IPS DF 6.9 (cell line): ENCODE results near the gene RDH14.

ENCODE experiments used
- DNase-seq: peaks from one replicate; pipeline ENCODE4 v3.0.0-alpha.2; 2013; ENCODE audit warnings: low read depth, low spot score
- H3K27ac ChIP-seq: one replicate; pipeline ENCODE4 v1.5.1; 2013; ENCODE audit warnings: low read length, control low read depth
- H3K27me3 ChIP-seq: 2 replicates; pipeline ENCODE4 v1.6.1; 2013; ENCODE audit warnings: mild to moderate bottlenecking, low read length; ENCODE audit not compliant: control insufficient read depth, insufficient read depth
- H3K36me3 ChIP-seq: 2 replicates; pipeline ENCODE4 v1.6.1; 2013; ENCODE audit warnings: low read length; ENCODE audit not compliant: control insufficient read depth, insufficient read depth
- H3K4me1 ChIP-seq: 2 replicates; pipeline ENCODE4 v1.6.1; 2013; ENCODE audit warnings: low read length; ENCODE audit not compliant: control insufficient read depth, insufficient read depth
- H3K4me3 ChIP-seq: 2 replicates; pipeline ENCODE4 v1.5.1; 2013; ENCODE audit warnings: mild to moderate bottlenecking, low read length
- H3K9me3 ChIP-seq: 2 replicates; pipeline ENCODE4 v1.6.1; 2013; ENCODE audit warnings: low read length, inconsistent platforms; ENCODE audit not compliant: control insufficient read depth, insufficient read depth
- WGBS: extraction: QIAGEN DNeasy Blood & Tissue Kit; methylation state at CpG from one replicate; pipeline ENCODE4 v1.1.7; 2013; ENCODE audit warnings: mixed read lengths, missing lambda C conversion rate; ENCODE audit not compliant: insufficient read length, insufficient coverage; 5-methylcytosine and 5-hydroxymethylcytosine counted together

The RDH14 gene

GRCh38 chr2:18510775-18511174 is 49.7 kb downstream of the RDH14 start:
- Histone ChIP-seq H3K27me3 (no peaks in the 10 kb centered on the region), H3K4me1 (no peaks in the 10 kb centered on the region), H3K4me3 (no peak overlapping the region), H3K36me3 (no peaks in the 10 kb centered on the region), H3K27ac (no peak overlapping the region), H3K9me3 (no peaks in the 10 kb centered on the region)
- no peak for DNase-seq
- no CpG with 5 or more reads among the region's 2 CpGs for WGBS

- Histone ChIP-seq H3K36me3 (no peaks in the 10 kb centered on the region), H3K4me3 (no peak overlapping the region), H3K27ac (no peak overlapping the region), H3K4me1 (no peaks in the 10 kb centered on the region), H3K9me3 (no peaks in the 10 kb centered on the region), H3K27me3 (no peaks in the 10 kb centered on the region)
- DNase-seq: no peak
- no CpG with 5 or more reads among the region's 8 CpGs for WGBS
These were observed 53.5 kb downstream of the RDH14 start for GRCh38 chr2:18506883-18507509.

GRCh38 chr2:18505703-18506341 is 54.6 kb downstream of the RDH14 start:
- Histone ChIP-seq H3K36me3 (no peaks in the 10 kb centered on the region), H3K9me3 (no peaks in the 10 kb centered on the region), H3K27me3 (no peaks in the 10 kb centered on the region), H3K27ac (no peak overlapping the region), H3K4me3 (no peak overlapping the region), H3K4me1 (no peaks in the 10 kb centered on the region)
- DNase-seq: no peak
- WGBS: 100% methylated on average over 1 of the region's 4 CpGs
